Fibroblast of the aortic adventitia (primary cell): ENCODE results near the gene DNAJC15. TPM values are rescaled to one million over a fixed set of nuclear protein-coding genes. Genes with fewer than 3 reads are reported as not detected.

ENCODE experiments used
- DNase-seq: peaks from one replicate; pipeline ENCODE4 v3.0.0-alpha.2; 2010; ENCODE audit warnings: low read depth
- H3K4me3 ChIP-seq: 2 replicates; pipeline ENCODE4 v1.5.1; 2011; ENCODE audit warnings: low read depth, mild to moderate bottlenecking, control low read depth, low read length, moderate library complexity
- total RNA-seq: library from RNA; depleted of rRNA; stranded (reverse); fragments of >200 nt; gene quantifications from 2 replicates; pipeline ENCODE4 v1.2.3, GENCODE V29; 2012; ENCODE audit warnings: low replicate concordance
- TF ChIP-seq, protein P1 (sequence below): IDR thresholded peaks from 2 replicates; pipeline ENCODE4 v1.5.1; 2011; ENCODE audit warnings: mild to moderate bottlenecking, low read length, control low read depth, inconsistent platforms; ENCODE audit not compliant: insufficient read depth

The DNAJC15 gene
- total RNA-seq, 1 donor, result 18.7 TPM

GRCh38 chr13:43154839-43155238, 131.5 kb downstream of the DNAJC15 start:
- no peak for DNase-seq
- TF ChIP-seq, protein P1, sequence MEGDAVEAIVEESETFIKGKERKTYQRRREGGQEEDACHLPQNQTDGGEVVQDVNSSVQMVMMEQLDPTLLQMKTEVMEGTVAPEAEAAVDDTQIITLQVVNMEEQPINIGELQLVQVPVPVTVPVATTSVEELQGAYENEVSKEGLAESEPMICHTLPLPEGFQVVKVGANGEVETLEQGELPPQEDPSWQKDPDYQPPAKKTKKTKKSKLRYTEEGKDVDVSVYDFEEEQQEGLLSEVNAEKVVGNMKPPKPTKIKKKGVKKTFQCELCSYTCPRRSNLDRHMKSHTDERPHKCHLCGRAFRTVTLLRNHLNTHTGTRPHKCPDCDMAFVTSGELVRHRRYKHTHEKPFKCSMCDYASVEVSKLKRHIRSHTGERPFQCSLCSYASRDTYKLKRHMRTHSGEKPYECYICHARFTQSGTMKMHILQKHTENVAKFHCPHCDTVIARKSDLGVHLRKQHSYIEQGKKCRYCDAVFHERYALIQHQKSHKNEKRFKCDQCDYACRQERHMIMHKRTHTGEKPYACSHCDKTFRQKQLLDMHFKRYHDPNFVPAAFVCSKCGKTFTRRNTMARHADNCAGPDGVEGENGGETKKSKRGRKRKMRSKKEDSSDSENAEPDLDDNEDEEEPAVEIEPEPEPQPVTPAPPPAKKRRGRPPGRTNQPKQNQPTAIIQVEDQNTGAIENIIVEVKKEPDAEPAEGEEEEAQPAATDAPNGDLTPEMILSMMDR, result no peak
- no peak overlapping the region for H3K4me3 ChIP-seq

GRCh38 chr13:43156916-43157315, 133.5 kb downstream of the DNAJC15 start:
- TF ChIP-seq, protein P1, result no peak
- no peak overlapping the region for H3K4me3 ChIP-seq
- DNase-seq, result peak; percentile 18

- TF ChIP-seq, protein P1, result no peak
- DNase-seq, result no peak
- H3K4me3 ChIP-seq, result no peak overlapping the region
Observed at GRCh38 chr13:43157796-43158195, 134.4 kb downstream of the DNAJC15 start.

GRCh38 chr13:43158516-43158915, 135.1 kb downstream of the DNAJC15 start:
- DNase-seq, result no peak
- no peak overlapping the region for H3K4me3 ChIP-seq
- TF ChIP-seq, protein P1, result no peak

GRCh38 chr13:43159026-43159461, 135.7 kb downstream of the DNAJC15 start:
- H3K4me3 ChIP-seq, result no peak overlapping the region
- TF ChIP-seq, protein P1, result peak; percentile 25
- peak; percentile 54 for DNase-seq

Other genes with a start within 250 kb of the DNAJC15 start
- 0.25 TPM in 1 of 2 replicates, not detected in the other for gene FAM216B, start 242.0 kb upstream of the DNAJC15 start, total RNA-seq
- gene EPSTI1, start 31.3 kb upstream of the DNAJC15 start, total RNA-seq, result 2.0 and 15.7 TPM in 2 replicates